GM10266 (cell line): ENCODE measurements around the gene S100A5.
A peak's percentile ranks its signal among the peaks of the same experiment; 100 is the strongest.

Source experiments
- DNase-seq: peaks from one replicate; pipeline ENCODE4 v3.0.0; 2012; ENCODE audit errors: extremely low spot score
- CTCF ChIP-seq: IDR thresholded peaks from 2 replicates; pipeline ENCODE4 v1.5.1; 2012; ENCODE audit warnings: mild to moderate bottlenecking, low read depth; ENCODE audit not compliant: control insufficient read depth, insufficient read depth; ENCODE audit errors: missing control alignments

The S100A5 gene

GRCh38 chr1:153515504-153516394 is 25.0 kb downstream of the S100A5 start:
- TF ChIP-seq CTCF: no peak

GRCh38 chr1:153513666-153514065 is 27.1 kb downstream of the S100A5 start:
- no peak for TF ChIP-seq CTCF

More at GRCh38 chr1:153515504-153516394, 25.0 kb downstream of the S100A5 start:
- DNase-seq: no peak

GRCh38 chr1:153513023-153513422 is 27.7 kb downstream of the S100A5 start:
- TF ChIP-seq CTCF: no peak
- DNase-seq: no peak

More at GRCh38 chr1:153513666-153514065, 27.1 kb downstream of the S100A5 start:
- DNase-seq: no peak

- peak; percentile 88 for TF ChIP-seq CTCF
- peak; percentile 86 for DNase-seq
Measured at GRCh38 chr1:153510984-153511410, 29.7 kb downstream of the S100A5 start.

- TF ChIP-seq CTCF: peak; percentile 74
- no peak for DNase-seq
Measured at GRCh38 chr1:153509729-153510354, 30.9 kb downstream of the S100A5 start.

GRCh38 chr1:153509036-153509435 is 31.7 kb downstream of the S100A5 start:
- DNase-seq: no peak
- no peak for TF ChIP-seq CTCF
